ENCODE measurements around the gene GATAD2A. TPM values are rescaled to one million over a fixed set of nuclear protein-coding genes. Genes with fewer than 3 reads are reported as not detected.
A peak's percentile ranks its signal among the peaks of the same experiment; 100 is the strongest.

Gene GATAD2A
- total and polyA plus RNA-seq, 2 of the 8 experiments (the other 6 are each of a cell fraction or from before 2014, with no cell fraction given): 38.4 to 205 TPM

- H3K27ac ChIP-seq (ENCODE audit: low read depth, low read length): peak overlapping the region; percentile 44; the same call in 1 of the 2 replicates
- no peak overlapping the region for H3K18ac ChIP-seq (ENCODE audit: extremely low read depth, low read length)
- H2AK5ac ChIP-seq (ENCODE audit: low read depth, low read length): peak overlapping the region; percentile 61; the same call in 1 of the 2 replicates
- no peak overlapping the region for H2AFZ ChIP-seq (ENCODE audit: low read length)
- no peak overlapping the region for H4K91ac ChIP-seq (replicated peaks; ENCODE audit: insufficient read length, low read length)
- no peak overlapping the region for H3K4ac ChIP-seq (replicated peaks; ENCODE audit: insufficient read length, low read depth, low read length)
- H2BK20ac ChIP-seq (ENCODE audit: low read length): no peak overlapping the region
- DNase-seq (ENCODE audit: low read depth in 1 of 2, low spot score in 2 of 2) (no peak), FAIRE-seq (no peak)
- ChIA-PET CTCF (ENCODE audit: partially characterized antibody) (interaction anchor here (0.6 to 9.8 kb wide), 14 partner anchors 12 to 180 kb away, joined by 3 to 146 read pairs (median 5); partner anchors contain the start of gene GATAD2A), POLR2A (ENCODE audit: partially characterized antibody) (interaction anchor here (0.6 to 4.3 kb wide), 17 partner anchors 13 to 169 kb away, joined by 3 to 44 read pairs (median 5); partner anchors contain the start of genes GATAD2A, NDUFA13 and TSSK6)
- no peaks in the 10 kb centered on the region for H3K23me2 ChIP-seq (ENCODE audit: low read depth, low read length)
- 89% methylated on average over 20 of the region's 20 CpGs; no CpG with 5 or more reads in 1 of the 2 experiments for WGBS, 2 experiments (ENCODE audit: extremely low coverage in 1 of 2, insufficient coverage in 1 of 2, insufficient read length in 1 of 2, insufficient replicate concordance in 2 of 2, low coverage in 1 of 2, low lambda C conversion rate in 2 of 2, missing lambda C conversion rate in 1 of 2)
- H3K23ac ChIP-seq (ENCODE audit: insufficient read length): no peak overlapping the region
- no peak overlapping the region for H4K5ac ChIP-seq (ENCODE audit: insufficient read length, low read depth, low read length)
- H4K8ac ChIP-seq (ENCODE audit: extremely low read depth, insufficient read depth, low read length): no peak overlapping the region
- peaks cover 12 to 31% of the 10 kb centered on the region in 2 experiments for H4K20me1 ChIP-seq (replicated peaks in 1 of 2; ENCODE audit: control insufficient read depth in 1 of 2, insufficient read depth in 2 of 2, low read length in 2 of 2)
- no peak overlapping the region for H2BK120ac ChIP-seq (replicated peaks; ENCODE audit: low read depth, low read length)
- H3K36me3 ChIP-seq (ENCODE audit: control insufficient read depth in 2 of 4, insufficient read depth in 4 of 4, low read length in 3 of 4): peaks cover 0 to 8% (median 1%) of the 10 kb centered on the region in 4 experiments; a peak in 4 of 8 replicates
- peaks cover 11 to 28% (median 19%) of the 10 kb centered on the region in 4 experiments for H3K4me1 ChIP-seq (replicated peaks in 1 of 4; ENCODE audit: control insufficient read depth in 3 of 4, insufficient read depth in 4 of 4, low read length in 3 of 4)
- peak overlapping the region in 1 of 4 experiments; percentile 12; a peak in 1 of 7 replicates for H3K9ac ChIP-seq (replicated peaks in 1 of 4; ENCODE audit: extremely low read depth in 1 of 4, low read depth in 3 of 4, low read length in 3 of 4)
- H3K79me1 ChIP-seq (ENCODE audit: low read depth, low read length): peaks cover 21% of the 10 kb centered on the region
- H2BK5ac ChIP-seq (ENCODE audit: low read depth, low read length): peak overlapping the region; percentile 75; the same call in 1 of the 2 replicates
- H2BK15ac ChIP-seq (ENCODE audit: low read length): no peak overlapping the region
- no peaks in the 10 kb centered on the region for H3K27me3 ChIP-seq (replicated peaks in 1 of 4; ENCODE audit: control insufficient read depth in 3 of 4, extremely low read depth in 1 of 4, insufficient read depth in 3 of 4, low read length in 3 of 4)
- H3K56ac ChIP-seq (replicated peaks; ENCODE audit: insufficient read length, low read depth, low read length): no peak overlapping the region
- no peaks in the 10 kb centered on the region for H3K9me3 ChIP-seq (ENCODE audit: insufficient read depth in 2 of 2, low read depth in 1 of 2, low read length in 1 of 2)
- peaks cover 0 to 62% of the 10 kb centered on the region in 2 experiments; a peak in 2 of 4 replicates for H3K79me2 ChIP-seq (ENCODE audit: control insufficient read depth in 1 of 2, insufficient read depth in 2 of 2, low read length in 2 of 2)
- no peak overlapping the region for H3K14ac ChIP-seq (ENCODE audit: insufficient read length)
- H2BK12ac ChIP-seq (ENCODE audit: low read depth, low read length): peak overlapping the region; percentile 50; the same call in 1 of the 2 replicates
- H3K4me3 ChIP-seq (ENCODE audit: extremely low read depth in 1 of 4, insufficient read depth in 2 of 4, low read depth in 3 of 4, low read length in 4 of 4): peak overlapping the region in 1 of 4 experiments; percentile 11; a peak in 1 of 8 replicates
- H3K4me2 ChIP-seq (ENCODE audit: insufficient read depth in 1 of 2, low read depth in 2 of 2, low read length in 2 of 2): peak overlapping the region; percentile 22 to 45; a peak in 2 of 4 replicates
- TF ChIP-seq ATF2 (IDR thresholded peaks at IDR 0.05; ENCODE audit: low read length): no peak
- TF ChIP-seq BRCA1 (IDR thresholded peaks at IDR 0.05; ENCODE audit: low read depth, low read length): no peak
- no peak for TF ChIP-seq SAP30 (IDR thresholded peaks at IDR 0.05; ENCODE audit: insufficient read depth, insufficient replicate concordance, low read length)
- TF ChIP-seq SRF (IDR thresholded peaks at IDR 0.05; ENCODE audit: low read depth, low read length): no peak
- TF ChIP-seq GTF2F1 (IDR thresholded peaks at IDR 0.05; ENCODE audit: borderline replicate concordance, low read depth, low read length): no peak
- no peak for TF ChIP-seq SIN3A (conservative IDR thresholded peaks at IDR 0.05 in 1 of 2, IDR thresholded peaks at IDR 0.05 in 1 of 2; ENCODE audit: low read depth in 1 of 2, low read length in 2 of 2)
- TF ChIP-seq MAFK (IDR thresholded peaks at IDR 0.05; ENCODE audit: low read depth, low read length): no peak
- no peak for TF ChIP-seq POU5F1 (IDR thresholded peaks at IDR 0.05; ENCODE audit: low read depth, low read length)
Measured at GRCh38 chr19:19487950-19488874, 82.7 kb downstream of the GATAD2A start.

Data from H1 (cell line).